Spinal cord (tissue), 10 donors: ENCODE measurements around the gene SEMA4F. TPM values are rescaled to one million over a fixed set of nuclear protein-coding genes. Genes with fewer than 3 reads are reported as not detected.
"Not testable (repeated sequence)": the region's sequence is repeated elsewhere in the genome, so short reads cannot be mapped to it uniquely, and the experiment has no call there.

ENCODE experiments used
- DNase-seq, 6 donors: peaks; one replicate each; pipeline versions ENCODE4 v3.0.0 to v3.0.0-alpha.2; 2013 to 2015; ENCODE audit warnings: low spot score in 6 of 6, low read depth in 4 of 6
- H3K27ac ChIP-seq: one replicate; pipeline ENCODE4 v1.5.1; 2013; ENCODE audit warnings: low read depth, low read length, control low read depth
- H3K27me3 ChIP-seq: one replicate; pipeline ENCODE4 v1.6.1; 2013; ENCODE audit warnings: low read length; ENCODE audit not compliant: control insufficient read depth, insufficient read depth
- H3K36me3 ChIP-seq: one replicate; pipeline ENCODE4 v1.6.1; 2013; ENCODE audit warnings: low read length; ENCODE audit not compliant: control insufficient read depth, insufficient read depth
- H3K4me1 ChIP-seq: one replicate; pipeline ENCODE4 v1.6.1; 2013; ENCODE audit warnings: low read length; ENCODE audit not compliant: control insufficient read depth, insufficient read depth
- H3K4me3 ChIP-seq: one replicate; pipeline ENCODE4 v1.5.1; 2013; ENCODE audit warnings: low read depth, low read length, control low read depth
- H3K9me3 ChIP-seq: one replicate; pipeline ENCODE4 v1.6.1; 2013; ENCODE audit warnings: low read length; ENCODE audit not compliant: control insufficient read depth, insufficient read depth
- WGBS: methylation state at CpG from one replicate; pipeline ENCODE4 v1.1.5; 2013; ENCODE audit warnings: missing lambda C conversion rate; ENCODE audit not compliant: insufficient coverage; 5-methylcytosine and 5-hydroxymethylcytosine counted together
- polyA plus RNA-seq, 2 donors: library from polyadenylated mRNA; unstranded; fragments of 120-200 nt; gene quantifications; one replicate each; pipeline ENCODE4 v1.2.1, GENCODE V29; 2013; ENCODE audit not compliant: insufficient read length in 2 of 2
- total RNA-seq, 2 donors: library from RNA; depleted of rRNA in 1 of 2; stranded (reverse); fragments of 120-200 nt in 1 of 2; fragments of >200 nt in 1 of 2; gene quantifications; one replicate each; pipeline versions ENCODE4 v1.2.3 to v1.2.4, GENCODE V29; 2013 to 2014
- donor health status: healthy.

Gene SEMA4F
- total and polyA plus RNA-seq, 4 donors: 7.3 to 27.6 (median 20.1) TPM

- H3K4me1 ChIP-seq, H3K27me3 ChIP-seq, H3K36me3 ChIP-seq, H3K4me3 ChIP-seq, H3K27ac ChIP-seq, H3K9me3 ChIP-seq, DNase-seq: not testable (repeated sequence)
- no CpG with 5 or more reads among the region's 3 CpGs for WGBS
These were observed 23.6 kb upstream of the SEMA4F start for GRCh38 chr2:74630454-74630853.

GRCh38 chr2:74632209-74632938 is 21.7 kb upstream of the SEMA4F start:
- Histone ChIP-seq H3K27me3 (no peaks in the 10 kb centered on the region), H3K4me1 (no peaks in the 10 kb centered on the region), H3K27ac (no peak overlapping the region), H3K4me3 (no peak overlapping the region), H3K9me3 (no peaks in the 10 kb centered on the region), H3K36me3 (no peaks in the 10 kb centered on the region)
- no peak for DNase-seq
- 90% methylated on average over 2 of the region's 3 CpGs for WGBS

- no peak for DNase-seq
- Histone ChIP-seq H3K36me3 (no peaks in the 10 kb centered on the region), H3K9me3 (no peaks in the 10 kb centered on the region), H3K27me3 (no peaks in the 10 kb centered on the region), H3K4me1 (no peaks in the 10 kb centered on the region), H3K4me3 (no peak overlapping the region), H3K27ac (no peak overlapping the region)
These were observed 21.1 kb upstream of the SEMA4F start for GRCh38 chr2:74632939-74633312.

GRCh38 chr2:74639550-74639949 is 14.5 kb upstream of the SEMA4F start:
- Histone ChIP-seq H3K4me3 (no peak overlapping the region), H3K4me1 (no peaks in the 10 kb centered on the region), H3K27me3 (no peaks in the 10 kb centered on the region), H3K27ac (no peak overlapping the region), H3K36me3 (no peaks in the 10 kb centered on the region), H3K9me3 (no peaks in the 10 kb centered on the region)
- DNase-seq: no peak
- no CpG with 5 or more reads among the region's 2 CpGs for WGBS

GRCh38 chr2:74645344-74645743 is 8.7 kb upstream of the SEMA4F start:
- Histone ChIP-seq H3K27ac (no peak overlapping the region), H3K9me3 (no peaks in the 10 kb centered on the region), H3K36me3 (no peaks in the 10 kb centered on the region), H3K27me3 (peaks cover 19% of the 10 kb centered on the region), H3K4me3 (no peak overlapping the region), H3K4me1 (peaks cover 3% of the 10 kb centered on the region)
- WGBS: 41% methylated on average over 2 of the region's 4 CpGs
- no peak for DNase-seq

- WGBS: 100% methylated on average over 1 of the region's 2 CpGs
- H3K9me3 ChIP-seq: no peaks in the 10 kb centered on the region
- DNase-seq: no peak
These were observed 7.8 kb upstream of the SEMA4F start for GRCh38 chr2:74646201-74646600.

GRCh38 chr2:74646834-74647482 is 7.1 kb upstream of the SEMA4F start:
- no peak for DNase-seq
- Histone ChIP-seq H3K4me1 (peaks cover 3% of the 10 kb centered on the region), H3K27ac (no peak overlapping the region), H3K36me3 (no peaks in the 10 kb centered on the region), H3K27me3 (peaks cover 19% of the 10 kb centered on the region), H3K4me3 (no peak overlapping the region), H3K9me3 (no peaks in the 10 kb centered on the region)
- WGBS: 73% methylated on average over 10 of the region's 13 CpGs

More at GRCh38 chr2:74646201-74646600, 7.8 kb upstream of the SEMA4F start:
- Histone ChIP-seq H3K27ac (no peak overlapping the region), H3K36me3 (no peaks in the 10 kb centered on the region), H3K27me3 (peaks cover 19% of the 10 kb centered on the region), H3K4me1 (peaks cover 3% of the 10 kb centered on the region), H3K4me3 (no peak overlapping the region)

GRCh38 chr2:74648009-74648443 is 6.0 kb upstream of the SEMA4F start, which contains the start of gene M1AP:
M1AP (minus strand) TSS chr2:74648330; CDS start chr2:74640275, 8,055 bp downstream.
- no peaks in the 10 kb centered on the region for H3K9me3 ChIP-seq
- H3K4me1 ChIP-seq: peaks cover 3% of the 10 kb centered on the region
- no peaks in the 10 kb centered on the region for H3K36me3 ChIP-seq
- no peak within 1 kb of the TSS for H3K27ac ChIP-seq
- DNase-seq: no peak
- H3K27me3 ChIP-seq: peaks cover 19% of the 10 kb centered on the region
- WGBS: 17% methylated on average over 40 of the region's 45 CpGs
- no peak within 1 kb of the TSS for H3K4me3 ChIP-seq

- H3K27me3 ChIP-seq: peaks cover 6% of the 10 kb centered on the region
- H3K4me3 ChIP-seq: peak overlapping the region; percentile 71
- 18% methylated on average over 11 of the region's 15 CpGs for WGBS
- no peaks in the 10 kb centered on the region for H3K9me3 ChIP-seq
- DNase-seq: no peak
- peaks cover 11% of the 10 kb centered on the region for H3K4me1 ChIP-seq
- peaks cover 8% of the 10 kb centered on the region for H3K36me3 ChIP-seq
- no peak overlapping the region for H3K27ac ChIP-seq
These were observed 460 bp upstream of the SEMA4F start for GRCh38 chr2:74653589-74653984.

GRCh38 chr2:74655579-74655978 is 1.5 kb downstream of the SEMA4F start:
- H3K4me1 ChIP-seq: peaks cover 11% of the 10 kb centered on the region
- no peaks in the 10 kb centered on the region for H3K9me3 ChIP-seq
- H3K27ac ChIP-seq: no peak overlapping the region
- peaks cover 8% of the 10 kb centered on the region for H3K36me3 ChIP-seq
- no peak overlapping the region for H3K4me3 ChIP-seq
- no peak for DNase-seq
- H3K27me3 ChIP-seq: peaks cover 3% of the 10 kb centered on the region
- WGBS: 100% methylated on average over 1 of the region's 1 CpG
